Kidney capillary endothelial cell (primary cell): Measurements from ENCODE around the gene ERG28.
"Not testable (repeated sequence)": the region's sequence is repeated elsewhere in the genome, so short reads cannot be mapped to it uniquely, and the experiment has no call there.

Source experiments
- DNase-seq: peaks from one replicate; pipeline ENCODE4 v3.0.0-alpha.2; 2018; ENCODE audit warnings: low spot score

The ERG28 gene

DNA sequence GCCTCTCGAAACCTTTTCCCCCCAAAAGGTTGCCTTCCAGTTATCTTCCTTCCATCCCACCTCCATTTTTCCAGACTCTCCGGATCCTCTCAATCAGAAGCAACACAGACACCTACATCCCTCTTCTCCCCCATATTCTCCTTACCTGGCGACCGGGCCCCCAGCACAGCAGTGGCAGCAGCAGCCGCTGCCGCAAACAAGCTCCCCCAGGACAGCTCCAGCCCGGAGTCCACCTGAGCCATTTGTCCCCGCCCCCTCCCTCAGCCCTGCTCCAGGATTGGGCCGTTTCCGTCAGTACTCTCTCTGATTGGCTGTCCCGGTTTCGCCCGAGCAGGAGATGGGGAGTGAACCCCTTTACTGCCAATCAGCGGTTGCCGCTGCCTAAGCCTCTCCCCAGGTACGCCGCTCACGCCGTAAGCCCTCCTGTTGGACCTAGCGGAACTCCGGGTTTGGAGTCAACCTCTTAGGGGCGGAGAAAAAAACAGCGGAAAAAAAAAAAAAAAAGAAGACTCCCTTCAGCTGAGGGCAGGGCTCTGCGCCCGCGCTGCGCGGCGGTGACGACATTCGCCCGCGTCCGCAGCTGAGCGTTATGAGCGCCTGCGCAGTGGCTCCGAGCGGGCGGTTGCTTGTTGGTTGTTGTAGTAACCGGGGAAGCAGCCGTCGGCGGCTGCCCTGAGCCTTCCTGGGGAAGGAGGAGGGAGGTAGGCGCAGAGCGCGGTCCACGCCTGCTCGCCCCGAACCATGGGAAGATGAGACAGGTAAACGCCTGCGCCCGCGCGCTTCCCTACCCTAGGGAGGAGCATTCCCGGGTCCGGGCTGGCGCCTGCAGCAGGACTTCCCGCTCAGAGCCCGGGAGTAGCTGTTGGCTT is at the start of gene ERG28, which contains the start of gene TTLL5:
ERG28 (minus strand) TSS at position 247 of the 869 bp plus-strand sequence. CDS start 3,374 bp downstream, outside the sequence.
TTLL5 (plus strand) TSS at position 617 of the 869 bp plus-strand sequence. CDS start 1,904 bp downstream, outside the sequence.
- DNase-seq = peak; percentile 96

DNA sequence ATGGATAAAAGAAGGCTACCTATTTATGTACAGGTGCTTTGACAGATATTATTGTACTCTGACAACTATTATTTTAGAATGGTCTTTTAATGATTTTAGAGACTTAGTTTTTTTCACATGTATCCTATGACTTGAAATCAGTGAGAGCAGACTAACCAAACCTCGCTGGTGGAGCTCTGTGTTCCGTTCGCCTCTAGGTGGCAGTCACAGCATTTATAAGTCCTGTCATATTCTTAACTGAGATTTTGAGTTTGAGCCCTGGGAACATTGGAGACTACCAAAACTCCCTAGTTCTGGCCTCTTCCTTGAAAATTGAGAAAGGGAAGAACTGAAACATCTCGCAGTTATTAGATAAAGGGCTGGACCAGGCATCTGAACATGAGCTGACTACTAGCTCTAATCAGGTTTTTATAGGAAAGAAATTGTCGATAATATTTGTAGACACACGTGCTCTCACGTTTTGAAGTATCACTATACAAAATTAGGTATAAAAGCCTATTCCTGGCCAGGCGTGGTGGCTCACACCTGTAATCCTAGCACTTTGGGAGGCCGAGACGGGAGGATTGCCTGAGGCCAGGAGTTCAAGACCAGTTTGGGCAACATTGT is 48.6 kb upstream of the ERG28 start:
- DNase-seq = peak; percentile 71

GRCh38 chr14:75705014-75705413 is 44.3 kb upstream of the ERG28 start:
- DNase-seq = no peak

- no peak for DNase-seq
Measured at GRCh38 chr14:75703467-75703866, 42.8 kb upstream of the ERG28 start.

DNA sequence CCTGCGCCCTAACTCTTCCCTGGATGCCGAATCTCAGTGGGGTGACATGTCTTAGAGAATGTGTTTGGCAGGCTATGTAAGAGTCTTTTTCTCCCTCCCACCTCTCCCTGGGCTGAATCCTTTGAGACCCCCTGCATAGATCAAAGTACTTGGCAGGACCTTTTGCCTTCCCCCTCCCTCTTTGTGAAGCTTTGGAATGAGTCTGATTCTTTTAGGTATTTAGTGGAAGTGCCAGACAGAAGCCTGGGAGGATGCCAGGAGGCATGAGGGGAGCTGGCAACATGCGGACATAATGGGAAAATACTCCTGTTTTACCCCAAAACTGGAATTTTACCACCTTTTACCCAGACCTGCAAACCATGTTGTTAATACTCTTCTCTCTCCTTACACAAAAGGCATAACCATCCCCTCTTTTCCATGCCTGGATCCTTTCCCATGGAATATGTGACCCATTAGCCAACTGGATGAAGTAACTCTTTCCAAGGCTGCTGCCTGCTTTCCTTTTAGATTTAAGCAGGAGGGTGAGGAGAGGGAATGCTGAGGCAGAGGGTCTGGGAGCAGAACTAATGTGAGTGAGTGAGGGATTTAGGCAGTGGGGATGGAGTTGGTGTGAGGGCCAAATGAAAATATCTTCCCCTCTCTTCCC is 42.1 kb upstream of the ERG28 start:
- DNase-seq = no peak

GRCh38 chr14:75702122-75702521 is 41.4 kb upstream of the ERG28 start:
- no peak for DNase-seq

DNA sequence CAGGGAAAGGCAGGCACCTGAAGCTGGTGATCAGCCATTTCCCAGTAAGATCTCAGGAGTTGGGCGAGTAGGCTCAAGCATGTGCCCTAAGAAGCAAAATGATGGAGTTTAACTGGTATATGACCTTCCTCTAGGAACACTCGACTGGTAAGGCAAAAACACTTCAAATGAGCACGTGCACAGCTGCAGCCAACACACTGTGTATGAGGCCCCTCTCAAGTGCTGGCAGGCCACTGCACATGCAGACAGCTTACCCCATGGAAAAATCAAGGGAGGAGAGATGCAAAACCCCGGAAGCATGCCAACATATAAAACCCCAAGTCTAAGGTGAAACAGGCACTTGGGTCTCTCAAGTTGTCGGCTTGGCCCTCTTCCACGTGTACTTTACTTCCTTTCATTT is 39.6 kb upstream of the ERG28 start:
- DNase-seq = no peak

GRCh38 chr14:75699331-75699730 is 38.7 kb upstream of the ERG28 start:
- no peak for DNase-seq

- DNase-seq = no peak
Measured at GRCh38 chr14:75697918-75698317, 37.2 kb upstream of the ERG28 start.

DNA sequence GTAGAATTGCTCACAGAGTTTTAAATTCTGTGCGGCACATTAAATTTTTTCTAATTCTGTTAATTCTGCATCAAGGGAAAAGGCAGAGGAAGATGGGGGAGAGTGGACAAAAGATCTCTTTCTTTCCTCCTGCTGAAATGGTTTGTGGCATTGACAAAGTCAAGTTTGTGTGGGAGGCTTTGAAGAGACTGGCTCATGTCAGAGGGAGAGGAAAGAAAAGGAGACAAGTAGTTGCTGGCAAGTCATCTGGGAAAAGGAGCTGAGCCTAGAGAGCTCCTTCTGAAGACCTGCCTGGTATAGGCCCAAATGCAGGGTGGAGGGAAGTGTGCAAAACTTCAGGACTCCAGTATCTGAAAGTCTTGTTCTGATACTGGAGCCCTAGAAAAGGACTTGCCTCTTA is 36.7 kb upstream of the ERG28 start:
- no peak for DNase-seq

DNA sequence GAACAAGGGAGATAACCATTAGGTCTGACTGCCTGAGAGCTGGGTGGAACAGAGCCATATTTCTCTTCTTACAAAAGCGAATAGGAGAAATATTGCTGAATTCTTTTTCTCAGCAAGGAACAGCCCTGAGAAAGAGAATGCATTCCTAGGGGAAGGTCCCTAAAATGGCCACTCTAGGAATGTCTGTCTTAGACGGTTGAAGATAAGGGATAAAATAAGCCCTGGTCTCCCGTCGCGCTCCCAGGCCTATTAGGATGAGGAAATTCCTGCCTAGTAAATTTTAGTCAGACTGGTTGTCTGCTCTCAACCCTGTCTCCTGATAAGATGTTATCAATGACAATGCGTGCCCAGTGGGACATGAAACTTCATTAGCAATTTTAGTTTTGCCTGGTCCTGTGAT is 34.3 kb upstream of the ERG28 start:
- DNase-seq = not testable (repeated sequence)

- DNase-seq = no peak
Measured at GRCh38 chr14:75690010-75690409, 29.3 kb upstream of the ERG28 start.

DNA sequence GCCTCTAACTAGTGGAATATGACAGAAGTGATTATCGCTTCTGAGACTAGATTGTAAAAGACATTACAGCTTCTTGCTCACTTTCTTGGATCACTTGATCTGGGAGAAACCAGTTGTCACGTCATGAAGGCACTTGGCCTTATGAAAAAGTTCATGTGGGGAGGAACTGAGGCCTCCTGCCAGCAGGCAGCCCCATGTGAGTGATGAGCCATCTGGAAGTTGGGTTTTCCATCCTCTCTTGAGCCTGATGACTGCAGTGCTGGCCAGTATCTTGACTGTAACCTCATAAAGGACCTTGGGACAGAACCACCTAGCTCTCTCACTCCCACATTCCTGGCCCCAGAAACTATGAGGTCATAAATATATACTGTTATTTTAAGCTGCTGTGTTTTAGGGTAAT is 28.3 kb upstream of the ERG28 start:
- no peak for DNase-seq

GRCh38 chr14:75685910-75686309 is 25.2 kb upstream of the ERG28 start:
- no peak for DNase-seq

GRCh38 chr14:75675265-75675960 is 14.7 kb upstream of the ERG28 start:
- DNase-seq = no peak

DNA sequence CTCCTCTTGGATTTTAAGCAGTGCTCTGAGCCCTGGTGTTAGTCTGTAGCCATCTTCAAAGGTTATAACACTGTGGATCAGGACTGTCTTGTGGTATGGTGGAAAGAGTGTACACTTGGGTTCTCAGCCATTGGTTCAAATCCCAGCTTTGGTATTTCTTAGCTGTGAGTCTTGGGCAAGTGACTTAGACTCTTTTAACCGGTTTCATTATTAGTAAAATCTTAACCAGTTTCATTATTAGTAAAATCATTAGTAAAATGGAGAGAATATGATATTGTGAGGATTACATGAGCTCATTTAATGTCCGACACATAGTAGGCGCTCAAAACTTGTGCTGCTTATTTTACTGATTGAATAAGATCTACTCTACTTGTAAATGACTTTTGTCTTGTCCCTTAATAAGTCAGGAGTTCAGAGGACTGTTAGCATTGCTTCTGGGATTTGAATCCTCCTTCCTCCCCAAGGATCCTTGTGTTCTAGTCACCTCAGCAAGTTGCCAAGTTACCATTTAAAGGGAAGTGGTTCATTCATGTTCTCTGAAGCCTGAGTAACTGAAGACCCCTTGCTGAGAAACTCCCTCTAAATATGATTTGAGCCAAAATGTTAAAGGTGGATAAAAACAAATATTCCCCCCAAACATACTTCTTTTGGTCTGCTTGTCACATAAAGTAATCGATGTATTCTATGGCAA is 12.8 kb upstream of the ERG28 start:
- no peak for DNase-seq

- no peak for DNase-seq
Measured at GRCh38 chr14:75672605-75673192, 12.0 kb upstream of the ERG28 start.

- DNase-seq = no peak
Measured at GRCh38 chr14:75667099-75667765, 6.6 kb upstream of the ERG28 start.

- DNase-seq = peak; percentile 90
Measured at GRCh38 chr14:75662966-75663365, 2.3 kb upstream of the ERG28 start.

DNA sequence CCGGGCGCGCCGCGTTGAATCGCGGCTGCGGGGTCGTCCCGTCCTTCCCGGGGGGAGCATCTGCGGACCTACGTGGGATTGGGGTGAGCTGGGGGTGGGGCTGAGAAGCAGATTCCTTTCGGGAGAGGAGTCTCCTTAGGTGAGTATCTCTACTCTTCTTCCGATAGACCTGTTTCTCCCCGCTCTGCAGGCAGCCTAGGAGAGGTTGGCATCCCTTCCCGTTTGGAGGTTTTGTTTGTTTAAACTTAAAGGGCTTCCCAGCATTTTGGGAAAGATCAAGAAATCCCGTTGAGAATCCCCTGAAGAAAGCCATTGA is 781 bp upstream of the ERG28 start:
- DNase-seq = no peak

DNA sequence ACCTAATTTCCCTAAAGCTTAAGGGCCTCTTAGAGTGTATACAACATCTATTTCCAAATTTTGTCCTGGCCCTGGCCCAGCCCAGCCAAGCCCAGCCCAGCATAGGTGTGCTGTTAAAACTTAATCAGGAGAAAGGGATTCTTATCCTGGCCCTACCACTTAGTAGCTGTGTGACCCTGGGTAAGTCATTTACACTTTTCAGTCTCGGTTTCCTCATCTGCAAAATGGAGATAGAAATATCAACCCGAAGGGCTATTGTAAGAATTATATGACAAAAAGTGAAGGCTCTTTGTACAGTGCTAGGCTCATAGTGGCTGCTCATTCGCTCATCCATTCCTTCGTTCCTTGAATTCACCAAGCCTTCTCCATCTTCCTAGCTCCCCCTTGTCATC is 442 bp downstream of the ERG28 start:
- DNase-seq = no peak
